Heart left ventricle (tissue), 13 donors: ENCODE results near the gene PTTG2.

ENCODE experiments used
- CTCF ChIP-seq, 12 donors: fragments of 200-600 bp; sonication (generic) in 4 of 12; IDR thresholded peaks; one replicate each; pipeline versions ENCODE4 v1.5.0 to v1.8.0; 2018 to 2022; ENCODE audit warnings: antibody characterized with exemption in 12 of 12, mild to moderate bottlenecking in 5 of 12
- POLR2A ChIP-seq, 2 donors: fragments of 450-650 bp; IDR thresholded peaks; one replicate each; pipeline ENCODE4 v1.6.1; 2017; ENCODE audit warnings: antibody characterized with exemption in 2 of 2, mild to moderate bottlenecking in 2 of 2, moderate library complexity in 2 of 2
- donor health status: ischemic (EF 13 %, LVEDD 7.1; RV severe dilation, severe dysfunction).
- donor health status: DM: no; HTN: yes; CAD: no.
- donor health status: DM: no; HTN: no; CAD: no.
- donor health status: ischemic (EF 25% LVEDD 6.9; RV normal size, moderate dysfunction).
- donor health status: ischemic (EF 25% LVEDD 5.7; RV mildly dilated, moderate dysfunction).
- donor health status: ischemic (EF 35%, LVEDD 5.7; RV mildly dilated, moderate dysfunction).
- donor health status: nonischemic (EF 11% LVEDD 7.7; RV severe dilation, severe dysfunction).
- donor health status: DM: yes; HTN: yes; CAD: no.
- donor health status: PGD.
- donor health status: ischemic (EF 29% LVEDD 5.4; RV normal size, mild dysfunction).
- donor health status: nonischemic (EF 23%, LVEDD 6.1; RV moderate dilation, normal function).

GRCh38 chr4:37938208-37938607, 22.0 kb upstream of the PTTG2 start:
- TF ChIP-seq POLR2A (IDR thresholded peaks at IDR 0.05): no peak
- TF ChIP-seq CTCF (IDR thresholded peaks at IDR 0.05): no peak
